IMR-90 (cell line): ENCODE data around the gene GRAMD1B. TPM values are rescaled to one million over a fixed set of nuclear protein-coding genes. Genes with fewer than 3 reads are reported as not detected.

Experiments used
- ATAC-seq: fragments of 200-7000 bp; cut with Tn5 transposase; 2 replicates; pipeline ENCODE4 v1.9.1; 2020; ENCODE audit warnings: low read depth, mild to moderate bottlenecking, moderate library complexity
- BruUV-seq: library from RNA; stranded (reverse); fragments of 400-500 nt; replicated peaks from 2 replicates; lab custom pipeline; 2021; lab: Mats Ljungman, UMichigan
- CTCF ChIA-PET: fragments of 300-600 bp; formaldehyde crosslinking; extraction: SDS; loops from one replicate; lab custom pipeline; 2021; ENCODE audit warnings: antibody characterized with exemption; lab: Yijun Ruan, JAX
- POLR2A ChIA-PET: fragments of 300-600 bp; sonication (Branson Sonifier 250); formaldehyde crosslinking; loops from one replicate; lab custom pipeline; 2022; ENCODE audit warnings: antibody characterized with exemption; ENCODE audit not compliant: unreplicated experiment; lab: Charles Lee
- DNase-seq: peaks from one replicate; pipeline ENCODE4 v3.0.0; 2013
- H2AFZ ChIP-seq: replicated peaks from 2 replicates; pipeline ENCODE3; 2013; ENCODE audit warnings: low read length, mild to moderate bottlenecking; ENCODE audit not compliant: poor library complexity
- H2AK5ac ChIP-seq: 2 replicates; pipeline ENCODE4 v1.6.1; 2013; ENCODE audit warnings: low read depth, low read length, inconsistent platforms
- H2AK9ac ChIP-seq: replicated peaks from 2 replicates; pipeline ENCODE3; 2013; ENCODE audit warnings: mild to moderate bottlenecking, low read depth, low read length, moderate library complexity; ENCODE audit not compliant: poor library complexity
- H2BK120ac ChIP-seq: 2 replicates; pipeline ENCODE4 v1.6.1; 2013; ENCODE audit warnings: low read depth, low read length, inconsistent platforms
- H2BK15ac ChIP-seq: 3 replicates; pipeline ENCODE4 v1.6.1; 2013; ENCODE audit warnings: low read depth, low read length, inconsistent platforms
- H2BK20ac ChIP-seq: 2 replicates; pipeline ENCODE4 v1.6.1; 2013; ENCODE audit warnings: low read depth, mild to moderate bottlenecking, inconsistent platforms, low read length, moderate library complexity
- H2BK5ac ChIP-seq: 2 replicates; pipeline ENCODE4 v1.6.1; 2013; ENCODE audit warnings: mild to moderate bottlenecking, low read depth, low read length, inconsistent platforms; ENCODE audit not compliant: poor library complexity, severe bottlenecking
- H3K14ac ChIP-seq: replicated peaks from 2 replicates; pipeline ENCODE4 v1.6.1; 2013; ENCODE audit warnings: low read depth, low read length, inconsistent platforms
- H3K18ac ChIP-seq: 2 replicates; pipeline ENCODE4 v1.6.1; 2013; ENCODE audit warnings: low read depth, low read length, control low read depth
- H3K23ac ChIP-seq: 2 replicates; pipeline ENCODE4 v1.6.1; 2013; ENCODE audit warnings: low read depth, low read length, inconsistent platforms
- H3K27ac ChIP-seq: 2 replicates; pipeline ENCODE4 v1.5.1; 2013; ENCODE audit warnings: mild to moderate bottlenecking, control low read depth, low read length; ENCODE audit not compliant: insufficient read depth
- H3K27me3 ChIP-seq: 2 replicates; pipeline ENCODE4 v1.6.1; 2013; ENCODE audit warnings: low read length; ENCODE audit not compliant: control insufficient read depth, insufficient read depth
- H3K36me3 ChIP-seq: 2 replicates; pipeline ENCODE4 v1.6.1; 2013; ENCODE audit warnings: low read length, mixed read lengths; ENCODE audit not compliant: control insufficient read depth, insufficient read depth
- H3K4ac ChIP-seq: 2 replicates; pipeline ENCODE4 v1.6.1; 2013; ENCODE audit warnings: low read depth, low read length, inconsistent platforms
- H3K4me1 ChIP-seq: 2 replicates; pipeline ENCODE4 v1.6.1; 2013; ENCODE audit warnings: low read length, mixed read lengths; ENCODE audit not compliant: control insufficient read depth, insufficient read depth
- H3K4me2 ChIP-seq: 2 replicates; pipeline ENCODE4 v1.6.1; 2013; ENCODE audit warnings: low read depth, mild to moderate bottlenecking, control low read depth, low read length, moderate library complexity
- H3K4me3 ChIP-seq: 2 replicates; pipeline ENCODE4 v1.5.1; 2013; ENCODE audit warnings: low read depth, mild to moderate bottlenecking, control low read depth, low read length, moderate library complexity; ENCODE audit not compliant: insufficient read depth
- H3K56ac ChIP-seq: 2 replicates; pipeline ENCODE4 v1.6.1; 2013; ENCODE audit warnings: low read length, inconsistent platforms; ENCODE audit not compliant: insufficient read depth; ENCODE audit errors: extremely low read depth
- H3K79me1 ChIP-seq, 2 experiments: 2 replicates each; pipeline ENCODE4 v1.6.1; 2013; ENCODE audit warnings: low read length in 2 of 2, inconsistent platforms in 1 of 2, low read depth in 1 of 2
- H3K9ac ChIP-seq: 2 replicates; pipeline ENCODE4 v1.6.1; 2013; ENCODE audit warnings: low read depth, low read length, control low read depth
- H3K9me1 ChIP-seq: 2 replicates; pipeline ENCODE4 v1.6.1; 2013; ENCODE audit warnings: low read length, inconsistent platforms; ENCODE audit not compliant: insufficient read depth
- H3K9me3 ChIP-seq: 2 replicates; pipeline ENCODE4 v1.6.1; 2013; ENCODE audit warnings: low read length; ENCODE audit not compliant: control insufficient read depth, insufficient read depth
- H4K20me1 ChIP-seq: 2 replicates; pipeline ENCODE4 v1.6.1; 2013; ENCODE audit warnings: low read length, inconsistent platforms; ENCODE audit not compliant: insufficient read depth
- H4K5ac ChIP-seq: 2 replicates; pipeline ENCODE4 v1.6.1; 2013; ENCODE audit warnings: mild to moderate bottlenecking, low read depth, low read length, control low read depth
- H4K8ac ChIP-seq, 2 experiments: 2 replicates each; pipeline ENCODE4 v1.6.1; 2013; ENCODE audit warnings: low read depth in 2 of 2, low read length in 2 of 2, control low read depth in 1 of 2, inconsistent platforms in 1 of 2
- H4K91ac ChIP-seq: 2 replicates; pipeline ENCODE4 v1.6.1; 2013; ENCODE audit warnings: low read depth, low read length, inconsistent platforms; ENCODE audit not compliant: insufficient read depth
- BHLHE40 ChIP-seq: fragments of 150-350 bp; IDR thresholded peaks from 2 replicates; pipeline ENCODE4 v1.6.1; 2016; ENCODE audit warnings: mild to moderate bottlenecking, low read depth, low read length
- CEBPB ChIP-seq: IDR thresholded peaks from 2 replicates; pipeline ENCODE4 v1.6.1; 2012; ENCODE audit warnings: low read depth, low read length, improper control_type of control experiment
- CHD1 ChIP-seq: IDR thresholded peaks from 2 replicates; pipeline ENCODE4 v1.6.1; 2012; ENCODE audit warnings: low read depth, low read length, improper control_type of control experiment
- FOS ChIP-seq: fragments of 150-350 bp; IDR thresholded peaks from 2 replicates; pipeline ENCODE4 v1.6.1; 2016; ENCODE audit warnings: low read depth, low read length
- MAFK ChIP-seq: IDR thresholded peaks from 2 replicates; pipeline ENCODE4 v1.6.1; 2012; ENCODE audit warnings: low read depth, low read length, improper control_type of control experiment
- MAZ ChIP-seq: IDR thresholded peaks from 2 replicates; pipeline ENCODE4 v1.6.1; 2012; ENCODE audit warnings: low read depth, mild to moderate bottlenecking, low read length, improper control_type of control experiment, moderate library complexity, borderline replicate concordance
- MXI1 ChIP-seq: IDR thresholded peaks from 2 replicates; pipeline ENCODE4 v1.6.1; 2012; ENCODE audit warnings: low read depth, mild to moderate bottlenecking, low read length, moderate library complexity, borderline replicate concordance
- NFE2L2 ChIP-seq: fragments of 150-350 bp; IDR thresholded peaks from 2 replicates; pipeline ENCODE4 v1.6.1; 2016; ENCODE audit warnings: low read depth, mild to moderate bottlenecking, low read length
- POLR2A ChIP-seq: IDR thresholded peaks from 2 replicates; pipeline ENCODE4 v1.6.1; 2012; ENCODE audit warnings: mild to moderate bottlenecking, low read depth, low read length
- RAD21 ChIP-seq: IDR thresholded peaks from 2 replicates; pipeline ENCODE4 v1.6.1; 2012; ENCODE audit warnings: low read length, improper control_type of control experiment
- RCOR1 ChIP-seq: IDR thresholded peaks from 2 replicates; pipeline ENCODE4 v1.6.1; 2012; ENCODE audit warnings: mild to moderate bottlenecking, low read length, improper control_type of control experiment; ENCODE audit not compliant: insufficient replicate concordance
- RFX5 ChIP-seq: IDR thresholded peaks from 2 replicates; pipeline ENCODE4 v1.8.0; 2012; ENCODE audit warnings: low read depth, mild to moderate bottlenecking, low read length, moderate library complexity
- SMC3 ChIP-seq: fragments of 150-350 bp; IDR thresholded peaks from 2 replicates; pipeline ENCODE4 v1.6.1; 2016; ENCODE audit warnings: low read depth, mild to moderate bottlenecking, antibody characterized with exemption, low read length, moderate library complexity
- WGBS, 2 experiments: methylation state at CpG; one replicate each; pipeline versions ENCODE4 v1.1.5 to v1.1.7; 2013; ENCODE audit warnings: missing lambda C conversion rate in 2 of 2; ENCODE audit not compliant: insufficient read length in 1 of 2; ENCODE audit errors: extremely low coverage in 2 of 2; 5-methylcytosine and 5-hydroxymethylcytosine counted together
- dilution Hi-C: fragments of 300-500 bp; cut with HindIII; formaldehyde crosslinking; loops from one replicate; pipeline ENCODE4 v1.14.3; 2018; ENCODE audit warnings: low sequenced_read_pairs; ENCODE audit not compliant: unreplicated experiment
- in situ Hi-C: fragments of 300-500 bp; cut with MboI; formaldehyde crosslinking; loops from 3 replicates; pipeline ENCODE4 v1.14.3; 2019; ENCODE audit warnings: low sequenced_read_pairs, inconsistent platforms, mixed read lengths
- intact Hi-C: fragments of 100-400 bp; cut with micrococcal nuclease; formaldehyde crosslinking; loops from 2 replicates; pipeline ENCODE4 v1.10.0; 2022
- polyA plus RNA-seq, 3 experiments: library from polyadenylated mRNA; depleted of rRNA; stranded (reverse); fragments of >200 nt; gene quantifications; 2 replicates each; pipeline ENCODE4 v1.2.3, GENCODE V29; 2012; ENCODE audit warnings: low replicate concordance in 1 of 3
- total RNA-seq: library from RNA; depleted of rRNA; stranded (reverse); fragments of >200 nt; gene quantifications from 2 replicates; pipeline ENCODE4 v1.2.3, GENCODE V29; 2012
- TF ChIP-seq, protein P1 (sequence below): conservative IDR thresholded peaks from 2 replicates; pipeline ENCODE4 v1.5.1; 2012; ENCODE audit warnings: mild to moderate bottlenecking, low read depth, low read length, improper control_type of control experiment
- TF ChIP-seq, protein P2 (sequence below): fragments of 150-350 bp; IDR thresholded peaks from 2 replicates; pipeline ENCODE4 v1.6.1; 2016; ENCODE audit warnings: low read depth, mild to moderate bottlenecking, low read length, moderate library complexity, borderline replicate concordance
- TF ChIP-seq, protein P3 (sequence below): fragments of 150-350 bp; IDR thresholded peaks from 2 replicates; pipeline ENCODE4 v1.6.1; 2017; ENCODE audit warnings: mild to moderate bottlenecking, antibody characterized with exemption, low read length, low read depth

Gene GRAMD1B
- total and polyA plus RNA-seq, 2 of the 4 experiments (the other 2 are of a cell fraction), result 7.1 to 7.2 TPM

DNA sequence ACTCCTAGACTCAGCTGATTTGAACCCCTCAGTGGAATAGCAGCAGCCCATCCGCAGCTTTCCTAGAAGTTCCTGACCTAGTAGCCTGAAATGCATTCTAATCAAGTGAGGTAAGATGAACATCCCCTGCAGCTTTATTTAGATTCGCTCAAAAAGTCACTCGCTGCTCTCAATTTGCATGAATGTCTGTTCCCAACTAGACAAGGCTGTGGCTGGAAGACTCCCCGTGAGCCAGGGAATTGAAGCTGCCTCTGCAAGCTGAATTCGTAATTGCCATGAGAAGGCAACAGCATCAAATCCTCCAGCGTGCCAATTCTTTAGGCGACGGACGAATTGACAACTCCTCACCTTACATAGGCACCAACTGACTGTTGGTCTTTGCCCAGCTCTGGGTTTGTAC lies 241.5 kb downstream of the GRAMD1B start:
- Histone ChIP-seq H3K14ac (no peak overlapping the region), H2BK15ac (no peak overlapping the region), H3K4ac (no peak overlapping the region), H2AFZ (no peak overlapping the region), H2BK20ac (no peak overlapping the region), H3K27me3 (peaks cover 14% of the 10 kb centered on the region), H2AK9ac (no peak overlapping the region), H2BK120ac (no peak overlapping the region), H3K56ac (no peak overlapping the region), H4K5ac (no peak overlapping the region), H4K8ac (no peak overlapping the region), H3K27ac (no peak overlapping the region), H4K20me1 (no peaks in the 10 kb centered on the region), H2AK5ac (no peak overlapping the region), H3K18ac (no peak overlapping the region), H3K9me3 (no peaks in the 10 kb centered on the region), H2BK5ac (no peak overlapping the region), H3K4me2 (no peak overlapping the region), H3K9me1 (no peaks in the 10 kb centered on the region), H3K36me3 (no peaks in the 10 kb centered on the region), H4K91ac (no peak overlapping the region), H3K23ac (no peak overlapping the region), H3K79me1 (no peaks in the 10 kb centered on the region), H3K4me1 (no peaks in the 10 kb centered on the region), H3K9ac (no peak overlapping the region), H3K4me3 (no peak overlapping the region)
- no peak for DNase-seq
- in situ Hi-C loops, result no loop called here
- no TSS peak for BruUV-seq
- CTCF ChIA-PET, result interaction anchor here (1.0 kb wide), 1 partner anchor 14 kb away, joined by 4 read pairs; no protein-coding TSS in a partner anchor
- TF ChIP-seq, protein P1, sequence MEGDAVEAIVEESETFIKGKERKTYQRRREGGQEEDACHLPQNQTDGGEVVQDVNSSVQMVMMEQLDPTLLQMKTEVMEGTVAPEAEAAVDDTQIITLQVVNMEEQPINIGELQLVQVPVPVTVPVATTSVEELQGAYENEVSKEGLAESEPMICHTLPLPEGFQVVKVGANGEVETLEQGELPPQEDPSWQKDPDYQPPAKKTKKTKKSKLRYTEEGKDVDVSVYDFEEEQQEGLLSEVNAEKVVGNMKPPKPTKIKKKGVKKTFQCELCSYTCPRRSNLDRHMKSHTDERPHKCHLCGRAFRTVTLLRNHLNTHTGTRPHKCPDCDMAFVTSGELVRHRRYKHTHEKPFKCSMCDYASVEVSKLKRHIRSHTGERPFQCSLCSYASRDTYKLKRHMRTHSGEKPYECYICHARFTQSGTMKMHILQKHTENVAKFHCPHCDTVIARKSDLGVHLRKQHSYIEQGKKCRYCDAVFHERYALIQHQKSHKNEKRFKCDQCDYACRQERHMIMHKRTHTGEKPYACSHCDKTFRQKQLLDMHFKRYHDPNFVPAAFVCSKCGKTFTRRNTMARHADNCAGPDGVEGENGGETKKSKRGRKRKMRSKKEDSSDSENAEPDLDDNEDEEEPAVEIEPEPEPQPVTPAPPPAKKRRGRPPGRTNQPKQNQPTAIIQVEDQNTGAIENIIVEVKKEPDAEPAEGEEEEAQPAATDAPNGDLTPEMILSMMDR, result no peak
- TF ChIP-seq BHLHE40, result no peak
- TF ChIP-seq, protein P2, sequence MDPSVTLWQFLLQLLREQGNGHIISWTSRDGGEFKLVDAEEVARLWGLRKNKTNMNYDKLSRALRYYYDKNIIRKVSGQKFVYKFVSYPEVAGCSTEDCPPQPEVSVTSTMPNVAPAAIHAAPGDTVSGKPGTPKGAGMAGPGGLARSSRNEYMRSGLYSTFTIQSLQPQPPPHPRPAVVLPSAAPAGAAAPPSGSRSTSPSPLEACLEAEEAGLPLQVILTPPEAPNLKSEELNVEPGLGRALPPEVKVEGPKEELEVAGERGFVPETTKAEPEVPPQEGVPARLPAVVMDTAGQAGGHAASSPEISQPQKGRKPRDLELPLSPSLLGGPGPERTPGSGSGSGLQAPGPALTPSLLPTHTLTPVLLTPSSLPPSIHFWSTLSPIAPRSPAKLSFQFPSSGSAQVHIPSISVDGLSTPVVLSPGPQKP, result no peak
- no peak for TF ChIP-seq CEBPB
- TF ChIP-seq, protein P3, sequence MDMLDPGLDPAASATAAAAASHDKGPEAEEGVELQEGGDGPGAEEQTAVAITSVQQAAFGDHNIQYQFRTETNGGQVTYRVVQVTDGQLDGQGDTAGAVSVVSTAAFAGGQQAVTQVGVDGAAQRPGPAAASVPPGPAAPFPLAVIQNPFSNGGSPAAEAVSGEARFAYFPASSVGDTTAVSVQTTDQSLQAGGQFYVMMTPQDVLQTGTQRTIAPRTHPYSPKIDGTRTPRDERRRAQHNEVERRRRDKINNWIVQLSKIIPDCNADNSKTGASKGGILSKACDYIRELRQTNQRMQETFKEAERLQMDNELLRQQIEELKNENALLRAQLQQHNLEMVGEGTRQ, result no peak
- no peak for TF ChIP-seq POLR2A
- no peak for TF ChIP-seq RAD21
- no peak for TF ChIP-seq MAZ
- no peak for TF ChIP-seq SMC3
- no peak for TF ChIP-seq CHD1
- TF ChIP-seq RFX5, result no peak
- TF ChIP-seq MAFK, result no peak
- no peak for TF ChIP-seq FOS
- no peak for TF ChIP-seq NFE2L2
- no peak for TF ChIP-seq RCOR1
- TF ChIP-seq MXI1, result no peak
- intact Hi-C loops, result no loop called here
- 60% methylated on average over 3 of the region's 9 CpGs; no CpG with 5 or more reads in 1 of the 2 experiments for WGBS, 2 experiments
- dilution Hi-C loops, result no loop called here
- POLR2A ChIA-PET, result no interaction called here
- no peak for ATAC-seq
